GM18858 (cell line): ENCODE results near the gene HTR4.
"Not testable (repeated sequence)": the region's sequence is repeated elsewhere in the genome, so short reads cannot be mapped to it uniquely, and the experiment has no call there.

Source experiments
- ATAC-seq: cut with Tn5 transposase; IDR thresholded peaks from one replicate; pipeline ENCODE4 v1.9.1; 2021; ENCODE audit not compliant: unreplicated experiment

The HTR4 gene, protein sequence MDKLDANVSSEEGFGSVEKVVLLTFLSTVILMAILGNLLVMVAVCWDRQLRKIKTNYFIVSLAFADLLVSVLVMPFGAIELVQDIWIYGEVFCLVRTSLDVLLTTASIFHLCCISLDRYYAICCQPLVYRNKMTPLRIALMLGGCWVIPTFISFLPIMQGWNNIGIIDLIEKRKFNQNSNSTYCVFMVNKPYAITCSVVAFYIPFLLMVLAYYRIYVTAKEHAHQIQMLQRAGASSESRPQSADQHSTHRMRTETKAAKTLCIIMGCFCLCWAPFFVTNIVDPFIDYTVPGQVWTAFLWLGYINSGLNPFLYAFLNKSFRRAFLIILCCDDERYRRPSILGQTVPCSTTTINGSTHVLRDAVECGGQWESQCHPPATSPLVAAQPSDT

DNA sequence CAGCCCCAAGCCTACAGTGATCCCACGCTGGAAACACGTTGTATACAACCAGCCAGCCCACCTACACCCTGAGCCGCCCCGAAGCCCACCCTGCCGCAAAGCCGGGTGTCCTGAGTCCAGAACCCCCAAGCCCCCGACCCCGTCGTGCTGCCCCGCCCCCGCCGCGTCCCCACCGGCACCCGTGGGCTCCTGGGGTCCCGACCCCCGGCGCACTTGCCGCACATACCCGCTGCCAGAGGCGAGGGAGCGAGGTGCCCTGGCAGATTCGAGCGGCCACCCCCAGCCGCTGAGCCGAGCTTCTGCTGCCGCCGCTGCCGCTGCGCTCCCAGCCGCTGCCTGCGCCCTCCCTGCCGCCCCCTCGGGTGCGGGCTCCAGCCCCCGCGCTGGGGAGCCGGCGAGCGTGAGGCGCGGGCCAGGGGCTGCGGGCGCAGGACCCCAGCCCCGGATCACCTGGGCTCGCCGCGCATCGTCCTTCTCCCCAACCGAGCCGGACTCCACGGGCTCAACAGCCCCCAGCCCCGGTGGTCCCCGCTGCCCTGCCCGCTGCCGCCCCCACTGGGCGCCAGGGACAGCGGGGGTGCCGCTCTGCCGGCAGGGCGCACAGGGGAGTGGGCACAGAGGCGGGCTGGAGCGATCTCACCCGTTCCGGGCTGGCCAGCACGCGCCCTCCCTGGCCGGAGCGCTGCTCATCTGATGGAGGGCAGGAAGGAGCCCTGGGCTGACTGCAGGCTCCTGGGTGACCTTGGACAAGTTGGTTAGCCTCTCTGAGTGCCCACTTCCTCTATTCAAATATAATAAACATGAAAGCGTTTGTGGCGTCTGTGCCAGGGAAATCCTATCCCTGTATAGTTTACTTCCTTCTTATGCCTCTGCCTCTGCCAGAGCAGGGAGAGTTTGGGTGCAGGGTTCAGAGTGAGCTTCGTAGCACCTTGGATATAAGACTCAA lies at the start of gene HTR4:
TSS of gene HTR4 (minus strand) at position 692 of the 946 bp plus-strand sequence. CDS start 17,513 bp downstream, outside the sequence.
- no peak for ATAC-seq

DNA sequence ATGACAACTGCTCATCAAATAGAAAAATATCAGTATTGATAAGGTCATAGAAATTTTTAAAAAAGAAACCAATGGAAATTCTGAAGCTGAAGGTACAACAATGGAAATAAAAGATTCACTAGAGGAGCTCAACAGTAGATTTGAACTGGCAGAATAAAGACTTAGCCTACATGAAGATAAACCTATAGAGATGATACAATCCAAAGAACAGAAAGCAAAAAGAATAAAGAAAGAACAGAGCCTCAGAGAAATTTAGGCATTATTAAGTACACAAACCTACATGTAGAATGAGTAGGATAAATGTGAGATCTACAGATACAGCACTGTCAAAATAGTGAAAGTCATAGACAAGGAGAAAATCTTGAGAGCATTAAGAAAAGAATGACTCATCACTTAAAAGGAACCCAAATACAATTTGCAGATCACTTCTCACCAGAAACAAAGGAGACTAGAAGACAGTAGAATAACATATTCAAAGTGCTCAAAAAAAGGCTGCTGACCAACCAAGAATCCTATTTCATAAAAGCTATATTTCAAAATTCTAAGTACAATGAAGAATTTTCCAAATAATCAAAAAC lies 47.8 kb upstream of the HTR4 start:
- ATAC-seq: no peak

GRCh38 chr5:148699028-148699427 lies 44.7 kb upstream of the HTR4 start:
- ATAC-seq: no peak

DNA sequence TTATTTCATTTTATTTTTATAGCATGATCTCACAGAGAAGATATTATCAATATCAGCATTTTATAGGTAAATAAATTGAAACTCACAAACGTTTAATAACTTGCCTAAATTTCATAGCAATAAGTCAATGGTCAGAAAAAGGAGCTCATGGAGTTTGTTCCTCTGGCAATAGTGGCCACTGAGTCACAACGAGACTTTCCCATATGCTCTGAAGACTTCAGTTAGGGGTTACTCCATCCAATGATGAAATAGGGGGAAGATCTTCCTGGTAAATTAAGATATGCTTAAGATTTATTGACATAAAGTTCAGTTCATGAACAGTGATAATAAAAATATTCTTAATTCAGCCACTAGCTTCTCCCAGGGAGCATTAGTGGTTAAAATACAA lies 43.5 kb upstream of the HTR4 start:
- ATAC-seq: no peak

DNA sequence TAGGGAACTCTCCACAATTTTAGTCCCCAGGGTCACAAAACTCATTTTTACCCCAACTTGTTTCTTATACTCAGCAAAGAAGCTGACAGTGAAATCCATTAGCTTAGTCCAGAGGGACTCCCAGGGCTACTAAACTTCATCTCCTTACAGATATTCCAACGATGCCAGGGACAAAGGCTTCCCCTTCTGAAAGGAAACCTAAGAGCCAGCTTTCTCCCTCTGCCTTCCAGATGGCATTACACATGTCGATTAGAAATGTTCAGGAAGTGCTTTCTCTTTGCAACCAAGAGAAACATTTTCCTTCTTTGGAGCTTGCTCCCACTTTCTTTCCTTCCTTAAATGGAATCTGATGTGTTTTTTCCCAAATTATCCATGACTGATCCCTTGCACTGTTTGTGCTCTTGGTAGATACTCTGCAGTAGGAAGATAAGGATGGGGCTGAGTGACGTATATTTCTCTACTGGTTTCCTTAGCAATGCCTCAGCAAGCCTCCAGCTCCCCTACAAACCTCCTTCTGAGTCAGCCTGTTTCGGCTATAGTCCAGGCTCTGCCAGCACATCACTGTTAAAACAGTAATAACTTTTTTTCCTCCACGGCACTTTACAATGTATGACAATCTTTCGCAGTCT lies 43.0 kb upstream of the HTR4 start:
- ATAC-seq: no peak

GRCh38 chr5:148696187-148697036 lies 42.1 kb upstream of the HTR4 start:
- ATAC-seq: no peak

GRCh38 chr5:148690945-148691344 lies 36.6 kb upstream of the HTR4 start:
- no peak for ATAC-seq

GRCh38 chr5:148688787-148689186 lies 34.5 kb upstream of the HTR4 start:
- no peak for ATAC-seq

GRCh38 chr5:148687871-148688270 lies 33.5 kb upstream of the HTR4 start:
- no peak for ATAC-seq

DNA sequence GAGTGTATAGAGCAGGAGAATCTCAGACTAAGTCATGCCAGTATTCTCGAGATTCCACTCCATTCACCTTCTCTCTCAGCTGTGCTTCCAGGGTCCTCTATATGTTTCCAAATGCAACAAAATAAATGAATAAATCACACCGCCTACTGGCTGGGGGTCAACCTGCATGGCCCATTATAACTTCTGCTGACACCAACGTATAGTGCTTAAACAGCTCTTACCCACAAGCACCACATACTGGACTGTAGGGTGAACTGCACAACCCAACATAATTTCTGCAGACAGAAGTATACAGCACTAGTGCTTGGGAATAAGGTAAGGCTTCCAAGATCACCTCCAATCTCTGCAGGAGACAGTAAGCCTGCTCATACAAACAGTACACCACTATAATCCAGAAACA lies 33.1 kb upstream of the HTR4 start:
- ATAC-seq: peak; percentile 88

DNA sequence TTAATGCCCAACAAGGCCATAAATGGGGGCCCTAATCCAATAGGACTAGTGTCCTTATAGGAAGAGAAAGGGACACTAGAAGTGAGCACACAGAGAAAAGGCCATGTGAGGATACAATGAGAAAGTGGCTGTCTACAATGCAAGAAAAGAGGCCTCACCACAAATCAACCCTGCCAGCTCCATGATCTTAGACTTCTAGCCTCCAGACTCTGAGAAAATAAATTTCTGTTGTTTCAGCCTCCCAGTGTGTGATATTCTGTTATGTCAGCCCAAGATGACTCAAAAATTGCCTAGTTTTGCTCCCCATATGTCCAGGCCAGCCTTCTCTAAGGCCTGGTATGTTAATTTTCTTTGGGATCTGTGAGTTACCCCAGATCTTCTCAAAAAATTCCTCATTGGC lies 32.3 kb upstream of the HTR4 start:
- ATAC-seq: no peak

GRCh38 chr5:148685520-148686134 lies 31.3 kb upstream of the HTR4 start:
- ATAC-seq: no peak

DNA sequence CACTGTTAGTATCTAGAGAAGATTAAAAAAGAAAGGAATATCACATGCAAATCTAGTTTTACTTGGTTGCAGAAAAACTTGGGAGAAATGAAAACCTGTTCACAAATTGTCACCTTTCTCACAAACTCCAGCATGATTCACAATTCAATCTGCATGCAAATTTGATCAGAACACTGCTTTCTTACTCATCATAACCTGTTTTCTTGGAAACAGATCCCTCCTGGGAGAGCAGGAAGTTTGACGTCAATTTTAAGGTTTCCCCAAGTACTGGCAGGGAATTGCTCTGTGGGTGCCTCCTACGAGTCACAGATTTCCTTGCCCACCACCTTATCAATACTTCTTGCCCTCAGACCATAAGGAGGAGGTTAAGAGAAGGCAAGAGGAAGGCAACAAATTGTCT lies 30.2 kb upstream of the HTR4 start:
- ATAC-seq: no peak

DNA sequence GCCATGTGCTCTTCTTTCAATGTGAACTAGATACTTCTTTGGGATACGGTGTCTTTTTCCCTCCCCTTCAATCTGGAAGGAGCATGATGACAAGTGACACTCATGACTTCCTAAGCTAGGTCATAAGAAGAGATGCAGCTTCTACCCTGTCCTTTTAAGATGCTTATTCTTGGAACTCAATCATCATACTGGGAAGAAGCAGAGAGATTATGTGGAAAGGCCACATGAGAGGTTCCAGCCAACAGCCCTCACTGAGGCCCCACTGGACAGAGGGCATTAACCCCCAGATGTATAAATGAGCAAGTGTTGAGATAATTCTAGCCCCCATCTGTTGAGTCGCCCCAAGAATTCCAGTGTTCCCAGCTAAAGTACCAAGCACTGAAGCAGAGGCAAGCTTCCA lies 29.3 kb upstream of the HTR4 start:
- no peak for ATAC-seq

GRCh38 chr5:148682058-148683026 lies 28.0 kb upstream of the HTR4 start:
- no peak for ATAC-seq

DNA sequence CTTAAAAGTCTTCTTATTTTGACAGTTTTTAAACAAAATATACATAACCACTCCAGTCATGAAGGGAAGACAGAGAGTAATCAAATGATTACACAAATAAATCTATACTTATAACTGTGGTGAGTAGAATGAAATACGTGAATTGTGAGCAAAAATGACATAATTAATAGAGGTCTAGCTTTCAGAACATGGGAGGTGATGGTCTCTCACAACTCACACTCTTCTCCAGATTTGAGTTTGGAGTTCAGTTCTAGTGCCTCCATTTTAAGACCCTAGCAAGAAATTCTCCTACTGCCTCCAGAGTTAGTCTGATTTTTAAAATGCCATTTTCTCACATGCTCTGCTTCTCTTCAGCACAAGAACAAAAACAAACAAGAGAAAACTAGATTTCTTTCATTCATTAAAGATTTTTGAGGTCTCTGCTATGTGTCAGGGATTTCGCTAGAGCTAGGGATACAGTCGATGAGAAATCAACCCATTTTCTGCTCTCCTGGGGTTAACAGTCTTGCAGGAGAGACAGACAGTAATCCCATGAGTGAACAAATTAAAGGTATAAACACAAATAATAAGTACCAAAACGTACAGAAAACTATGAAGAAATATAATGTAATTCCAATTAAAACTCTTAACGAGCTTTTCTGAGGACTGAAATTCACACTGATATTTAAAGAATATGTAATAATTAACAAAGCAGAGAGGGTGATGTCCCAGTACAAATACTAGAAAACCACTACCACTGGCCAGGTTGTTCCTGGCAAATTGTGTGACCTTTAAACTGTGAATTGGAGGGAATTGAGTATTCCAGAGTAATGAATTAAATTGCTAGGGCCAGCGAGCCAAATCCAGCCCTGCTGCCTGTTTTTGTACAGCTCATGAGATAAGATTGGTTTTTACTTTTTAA lies 27.1 kb upstream of the HTR4 start:
- ATAC-seq: no peak

GRCh38 chr5:148673704-148674103 lies 19.4 kb upstream of the HTR4 start:
- not testable (repeated sequence) for ATAC-seq

GRCh38 chr5:148666353-148666752 lies 12.0 kb upstream of the HTR4 start:
- no peak for ATAC-seq
